NK-92 (cell line): Measurements from ENCODE around the gene ZFAND5.

Experiments
- DNase-seq: peaks from one replicate; lab custom pipeline; 2025; ENCODE audit not compliant: unreplicated experiment; lab: John Stamatoyannopoulos, UW

ZFAND5 gene

DNA sequence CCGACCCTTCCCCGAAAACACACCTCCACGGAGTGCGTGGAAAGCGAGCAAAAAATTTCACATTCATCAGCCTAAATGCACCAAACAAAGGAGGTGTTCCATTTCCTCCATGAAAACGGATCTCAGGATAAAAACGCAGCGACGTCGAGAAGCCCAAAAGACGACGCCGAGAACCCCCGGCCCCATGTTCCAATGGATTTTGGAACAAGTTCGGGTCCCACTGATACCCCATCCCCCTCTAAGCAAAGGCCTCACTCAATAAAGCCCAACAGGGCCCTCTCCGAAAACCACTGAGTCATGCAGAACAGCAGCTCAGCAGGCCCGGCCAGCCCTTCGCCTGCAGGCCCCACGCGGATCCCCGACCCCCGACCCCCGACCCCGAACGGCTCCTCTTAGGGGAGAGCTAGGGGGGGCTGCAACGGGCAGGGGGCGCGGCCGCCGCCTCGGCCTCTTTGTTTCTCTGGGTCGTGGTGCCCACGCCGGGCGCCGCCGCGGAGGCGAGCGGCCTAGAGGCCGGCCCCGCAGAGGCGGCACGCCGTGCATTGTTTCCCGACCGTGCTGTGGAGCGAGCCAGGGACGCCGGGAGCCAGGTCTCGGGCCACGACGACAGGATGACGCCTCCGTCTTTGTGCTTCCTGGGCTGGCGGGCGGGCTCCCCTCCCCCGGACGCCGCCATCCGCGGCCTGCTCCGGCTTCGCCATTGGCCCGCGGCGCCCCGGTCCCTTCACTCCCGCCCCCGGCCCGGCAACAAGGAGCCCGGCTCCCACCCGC is 915 bp downstream of the ZFAND5 start:
- DNase-seq: no peak

DNA sequence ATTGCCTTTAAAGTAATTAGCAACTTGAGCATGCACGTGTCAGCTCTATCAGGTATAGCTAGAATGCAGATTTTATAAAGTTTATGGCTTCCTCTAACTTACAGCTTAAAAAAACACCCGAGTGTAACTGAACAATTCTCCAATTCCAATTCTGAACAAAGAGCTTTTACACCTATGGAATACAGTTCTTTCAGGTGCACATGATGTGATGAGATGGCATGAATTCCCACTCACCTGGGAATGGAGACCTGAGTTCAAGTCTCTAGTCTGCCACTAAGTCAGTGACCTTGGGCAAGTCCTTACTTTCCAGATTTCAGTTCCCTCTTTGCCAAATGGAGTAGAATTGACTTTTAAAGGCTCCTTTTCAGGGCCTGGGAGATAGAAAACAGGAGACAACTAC is 1.8 kb downstream of the ZFAND5 start:
- no peak for DNase-seq

DNA sequence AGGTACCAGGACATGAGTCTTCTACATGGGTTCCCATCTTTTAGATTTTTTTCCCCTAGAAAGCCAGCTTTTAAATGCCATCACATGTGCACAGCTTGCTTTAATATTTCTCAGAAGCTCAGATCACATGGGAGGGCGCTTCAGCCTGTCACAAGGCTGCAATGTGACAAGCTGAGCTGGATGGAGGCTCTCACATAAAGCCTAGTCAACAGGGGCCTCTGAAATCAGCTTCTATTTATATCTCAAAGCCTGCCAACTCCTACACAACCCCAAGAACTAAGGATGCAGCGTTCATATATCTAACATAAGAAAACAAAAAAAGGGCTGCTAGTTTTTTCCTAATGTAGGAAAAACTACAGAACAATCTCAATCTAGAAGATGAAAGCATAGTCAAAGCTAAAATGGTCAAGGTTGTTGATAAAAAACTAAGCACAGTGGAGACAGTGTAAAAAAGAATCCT is 2.3 kb downstream of the ZFAND5 start:
- DNase-seq: no peak

DNA sequence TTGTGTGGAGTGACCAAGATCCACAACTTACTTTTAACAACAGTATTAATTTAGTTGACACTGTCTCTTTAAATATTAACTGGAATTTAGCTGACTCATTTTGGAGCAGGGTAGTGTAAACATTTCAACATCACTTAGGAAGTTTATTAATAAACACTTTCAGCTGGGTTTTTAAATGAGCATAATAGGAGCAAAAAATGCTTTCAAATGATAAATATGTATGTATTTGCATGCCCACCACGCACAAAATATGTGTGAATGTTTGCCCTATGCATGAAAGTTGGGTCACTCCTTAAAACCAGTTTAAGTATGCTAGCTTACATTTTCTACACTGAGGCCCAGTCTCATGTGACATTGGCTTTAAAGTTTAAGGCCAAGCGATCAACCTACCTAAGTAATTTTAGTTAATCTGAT is 2.9 kb downstream of the ZFAND5 start:
- no peak for DNase-seq

DNA sequence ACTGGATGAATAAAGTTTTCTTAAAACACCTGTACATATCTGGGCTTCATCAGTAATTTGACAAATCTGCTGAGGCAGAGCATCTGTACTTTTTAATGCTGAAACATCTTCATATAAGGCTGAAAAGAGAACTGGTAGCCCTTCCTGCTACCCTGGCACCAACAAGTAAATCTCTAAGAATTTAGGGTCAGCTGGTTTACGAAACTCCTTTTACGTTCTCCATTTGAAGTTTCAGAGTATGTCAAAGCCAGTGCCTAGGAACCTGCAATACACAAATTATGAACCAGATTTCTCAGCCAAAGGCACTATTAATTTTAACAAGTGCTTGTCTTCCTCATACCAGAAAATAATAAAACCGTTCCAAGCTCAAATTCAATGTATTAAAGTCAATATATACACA is 3.8 kb downstream of the ZFAND5 start:
- no peak for DNase-seq

DNA sequence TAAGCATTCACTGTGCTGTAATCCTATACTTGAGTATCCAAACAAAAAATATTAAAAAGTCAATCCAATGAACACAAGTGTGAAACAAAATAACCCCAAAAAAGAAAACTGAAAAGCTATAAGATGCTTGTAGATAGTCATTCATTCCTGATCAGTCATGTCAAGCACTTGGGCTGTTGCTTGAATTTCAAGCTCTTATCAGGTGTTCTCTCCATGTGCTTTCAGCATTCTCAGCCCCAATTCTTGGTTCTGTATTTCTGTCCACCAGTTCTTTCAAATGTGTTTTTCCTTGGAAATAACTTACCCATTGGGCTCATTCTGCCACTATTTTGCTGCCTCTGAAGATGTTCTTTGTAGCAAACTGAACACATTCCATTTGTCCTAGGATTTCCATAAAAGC is 4.7 kb downstream of the ZFAND5 start:
- DNase-seq: no peak

DNA sequence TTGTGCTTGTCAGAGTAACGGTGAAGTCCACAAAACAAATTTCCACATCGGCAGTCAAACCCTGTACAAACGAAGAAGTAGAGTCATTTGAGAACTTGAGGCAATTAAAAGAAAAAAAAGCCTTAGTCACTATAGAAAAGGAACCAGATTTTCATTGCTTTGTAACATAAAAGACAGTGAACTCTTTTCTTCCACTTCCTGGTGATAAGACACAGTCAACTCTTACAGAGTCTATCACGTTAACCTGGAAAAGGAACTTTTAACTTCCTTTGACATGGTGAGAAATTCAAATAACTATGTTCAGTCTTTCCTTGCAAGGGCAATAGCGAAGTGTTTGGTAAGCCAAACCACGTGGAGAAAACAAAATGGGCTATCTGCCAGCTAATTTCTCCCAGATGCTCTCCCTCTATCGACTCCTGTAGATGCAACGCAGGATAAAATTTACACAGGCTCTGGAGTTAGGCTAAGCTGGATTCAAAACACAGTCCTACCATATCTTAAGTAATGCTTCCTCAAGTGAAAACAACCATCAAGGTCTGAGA is 8.9 kb downstream of the ZFAND5 start:
- no peak for DNase-seq

DNA sequence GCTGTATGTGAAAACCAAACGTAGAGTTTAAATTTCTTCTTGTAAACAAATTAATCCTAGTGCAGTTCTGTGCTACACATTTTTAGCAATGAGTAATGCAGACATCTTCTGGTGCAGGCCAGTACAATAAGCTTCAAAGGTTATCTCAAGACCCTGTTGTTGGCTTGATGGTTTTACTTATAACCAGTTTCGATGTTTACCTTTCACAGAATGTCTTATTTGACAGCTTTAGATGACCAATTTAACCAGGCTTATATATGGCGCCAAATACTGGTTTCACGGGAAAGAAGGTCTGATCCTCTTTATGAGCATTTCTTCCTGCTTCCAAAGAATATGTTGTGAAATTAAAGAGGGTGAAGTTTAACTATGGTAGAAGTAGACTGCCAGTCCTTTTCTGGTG is 9.9 kb downstream of the ZFAND5 start:
- no peak for DNase-seq

DNA sequence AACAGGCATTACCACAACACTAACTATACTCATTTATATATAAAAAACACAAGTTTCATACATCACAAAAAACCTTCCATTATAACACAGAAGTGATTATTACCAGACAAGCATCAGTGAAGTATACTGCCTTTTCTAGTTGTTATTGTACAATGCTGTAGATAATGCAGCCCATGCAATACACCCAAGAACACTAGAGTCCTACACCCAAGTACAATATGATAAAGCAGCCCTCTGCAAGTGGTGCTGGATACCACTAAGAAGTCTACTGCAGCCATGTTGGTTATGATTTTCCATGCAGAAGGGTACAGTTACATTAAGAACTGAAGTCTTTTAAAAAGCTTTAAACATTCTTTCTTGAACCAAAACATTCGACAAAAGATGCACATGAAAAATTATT is 10.3 kb downstream of the ZFAND5 start:
- DNase-seq: no peak

DNA sequence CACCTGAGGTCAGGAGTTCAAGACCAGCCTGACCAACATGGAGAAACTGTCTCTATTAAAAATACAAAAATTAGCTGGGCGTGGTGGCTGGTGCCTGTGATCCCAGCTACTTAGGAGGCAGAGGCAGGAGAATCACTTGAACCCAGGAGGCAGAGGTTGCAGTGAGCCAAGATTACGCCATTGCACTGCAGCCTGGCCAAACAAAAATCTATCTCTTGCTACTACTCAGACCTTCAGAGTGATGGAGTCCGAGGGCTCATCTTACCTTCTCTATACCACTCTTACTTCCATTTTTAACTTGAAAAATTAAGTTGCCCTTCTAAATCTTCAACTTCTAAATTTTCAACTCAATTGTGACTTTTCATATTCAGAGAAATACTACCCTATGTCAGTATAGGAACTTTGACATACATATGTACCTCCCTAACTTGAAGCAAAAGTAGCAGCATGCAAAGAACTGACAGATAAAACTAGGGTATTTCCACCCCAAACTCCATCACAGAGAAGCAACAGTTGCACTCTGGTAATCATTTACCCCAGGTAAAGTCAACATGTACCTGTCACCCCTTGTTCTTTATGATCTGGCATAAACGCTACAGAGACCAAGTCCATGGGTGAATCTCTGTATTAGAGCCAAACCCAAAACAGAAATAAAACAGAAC is 11.4 kb downstream of the ZFAND5 start:
- DNase-seq: no peak

DNA sequence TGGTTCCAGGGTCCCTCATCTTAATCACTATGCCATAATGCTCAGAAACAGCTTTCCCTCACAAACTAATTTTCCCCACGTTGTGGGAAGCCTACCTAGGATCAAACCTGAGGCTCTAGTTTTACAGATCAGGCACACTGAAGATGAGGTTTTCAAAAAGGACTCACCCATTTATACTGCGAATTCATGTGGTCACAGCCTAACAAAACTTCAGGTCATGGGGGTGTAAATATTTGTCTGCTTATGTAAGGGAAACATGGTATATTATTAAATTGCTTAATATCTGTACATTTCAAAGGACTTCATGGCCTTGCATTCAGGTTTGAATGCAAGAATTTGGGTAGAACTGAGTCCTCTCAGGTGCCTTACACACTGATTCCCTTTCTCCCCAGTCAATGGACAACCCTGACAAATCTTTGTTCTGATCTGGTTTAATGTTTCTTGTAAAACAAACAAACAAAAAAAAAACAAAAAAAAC is 12.1 kb downstream of the ZFAND5 start:
- no peak for DNase-seq

DNA sequence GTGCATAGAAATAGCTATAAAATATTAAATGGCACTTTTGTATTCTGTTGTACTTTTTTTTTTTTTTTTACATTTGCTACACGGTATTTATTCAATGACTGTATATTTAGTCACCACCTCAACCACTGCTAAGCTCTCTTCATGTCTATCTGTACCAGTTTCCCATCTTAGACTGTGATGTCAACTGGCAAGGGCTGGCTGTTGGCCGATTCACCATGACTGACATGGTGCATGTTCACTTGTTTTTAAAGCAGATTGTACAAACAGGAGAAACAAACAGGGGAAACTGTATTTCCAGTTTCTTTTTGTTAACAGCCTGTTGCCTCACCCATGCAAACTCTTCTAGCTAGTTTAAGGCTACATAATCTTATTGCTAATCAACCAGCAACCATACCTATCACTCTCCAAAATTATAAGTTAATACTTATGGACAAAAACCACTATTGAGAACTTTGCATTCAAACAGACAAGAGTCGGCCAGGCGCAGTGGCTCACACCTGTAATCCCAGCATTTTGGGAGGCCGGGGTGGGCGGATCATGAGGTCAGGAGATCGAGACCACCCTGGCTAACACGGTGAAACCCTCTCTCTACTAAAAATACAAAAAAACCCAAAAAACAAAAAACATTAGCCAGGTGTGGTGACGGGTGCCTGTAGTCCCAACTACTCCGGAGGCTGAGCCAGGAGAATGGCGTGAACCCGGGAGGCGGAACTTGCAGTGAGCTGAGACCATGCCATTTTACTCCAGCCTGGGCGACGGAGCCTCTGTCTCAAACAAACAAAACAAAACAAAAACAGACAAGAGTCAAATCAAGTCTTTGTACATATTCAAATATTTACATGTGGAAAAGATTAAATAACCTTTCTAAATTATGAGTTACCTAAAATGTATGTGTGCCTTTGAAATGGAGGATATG is 13.2 kb downstream of the ZFAND5 start:
- no peak for DNase-seq

DNA sequence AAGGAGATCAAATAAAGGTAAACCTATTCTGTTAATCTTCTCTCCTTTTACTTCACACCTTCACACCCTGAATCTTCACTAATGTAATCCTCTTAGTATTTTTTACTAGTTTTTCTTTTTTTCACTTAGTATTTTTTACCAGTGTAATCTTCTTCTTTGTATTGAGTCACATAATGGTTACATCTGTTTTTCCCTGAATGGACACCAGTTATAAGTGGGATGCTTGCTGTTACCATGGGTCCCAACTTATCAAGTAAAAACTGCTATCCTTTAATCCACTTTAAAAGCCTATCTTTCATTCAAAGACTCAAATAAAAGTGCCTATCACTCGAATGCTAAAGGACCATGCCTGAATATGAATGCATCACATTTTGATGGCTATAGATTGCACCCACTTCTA is 15.1 kb downstream of the ZFAND5 start:
- DNase-seq: no peak

DNA sequence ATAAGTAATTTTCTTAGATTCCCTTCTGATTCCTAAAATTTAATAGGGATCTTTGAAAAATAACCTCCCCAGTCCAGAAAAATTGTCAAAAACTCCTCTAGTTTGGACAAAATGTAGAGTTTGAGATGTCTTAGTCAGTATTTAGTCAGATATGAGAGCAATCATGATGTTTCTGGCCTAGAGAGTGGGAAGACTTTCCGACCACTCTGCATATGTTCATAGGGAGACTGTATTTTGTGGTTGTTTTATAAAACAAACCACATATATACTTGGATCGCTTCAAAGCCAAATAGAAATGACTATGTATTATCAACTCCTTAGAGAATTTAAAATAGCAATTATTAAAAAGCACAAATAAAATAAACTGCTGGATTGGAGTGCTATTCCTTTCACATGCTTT is 15.8 kb downstream of the ZFAND5 start:
- DNase-seq: no peak

DNA sequence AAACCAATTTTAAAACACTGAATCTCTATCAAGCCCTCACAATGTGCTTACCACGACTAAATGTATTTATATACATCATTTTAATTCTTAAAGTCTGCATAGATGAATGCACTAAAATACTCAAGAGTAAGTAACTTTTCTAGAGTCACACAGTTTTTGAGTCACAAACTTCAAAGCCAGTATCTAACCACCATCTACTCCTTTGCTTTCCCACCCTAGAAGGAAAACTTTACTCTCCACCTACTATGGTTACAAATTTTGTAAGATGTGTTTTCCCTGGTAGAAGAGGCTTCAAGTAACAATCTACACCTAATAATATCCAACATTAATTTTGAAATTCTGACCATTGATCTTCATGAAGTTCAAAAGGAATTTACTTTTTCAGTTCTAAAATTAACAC is 18.7 kb downstream of the ZFAND5 start:
- no peak for DNase-seq

DNA sequence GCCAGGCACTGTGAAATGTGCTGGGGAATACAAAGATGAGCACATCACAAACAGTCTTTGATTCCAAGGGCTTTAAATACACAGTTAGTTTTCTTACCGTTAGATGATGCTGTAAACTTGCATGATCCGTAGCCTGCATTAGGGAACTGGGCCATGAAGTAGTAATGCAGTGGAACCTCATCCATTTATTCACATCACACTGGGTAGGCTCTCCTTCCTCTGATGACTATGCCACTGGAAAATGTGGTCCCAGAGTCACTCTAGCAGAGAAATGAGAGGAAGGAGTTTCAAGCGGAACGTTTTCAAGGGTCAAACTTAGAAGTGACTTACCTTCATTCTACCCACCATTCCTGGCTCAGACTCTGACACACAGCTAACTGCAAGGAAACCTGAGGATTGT is 26.4 kb downstream of the ZFAND5 start:
- DNase-seq: no peak

DNA sequence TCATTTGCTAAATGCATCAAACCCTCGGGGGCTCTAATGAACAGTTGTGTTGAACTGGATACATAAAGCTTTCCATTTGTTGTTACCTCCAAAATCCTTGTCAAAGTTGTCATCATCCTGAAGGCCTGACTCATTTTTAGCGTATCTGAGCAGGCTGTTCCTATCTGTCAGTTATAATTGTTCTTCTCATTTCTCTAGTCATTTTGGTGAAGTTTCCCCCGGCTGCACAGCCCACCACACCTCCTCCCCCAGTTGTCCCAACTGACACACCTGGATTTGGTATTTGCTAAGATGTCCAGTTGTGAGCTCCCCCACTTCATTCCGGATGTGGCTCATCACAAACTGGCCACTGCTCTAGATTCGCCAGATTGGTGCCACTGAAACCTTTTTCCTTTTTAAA is 27.7 kb downstream of the ZFAND5 start:
- no peak for DNase-seq

DNA sequence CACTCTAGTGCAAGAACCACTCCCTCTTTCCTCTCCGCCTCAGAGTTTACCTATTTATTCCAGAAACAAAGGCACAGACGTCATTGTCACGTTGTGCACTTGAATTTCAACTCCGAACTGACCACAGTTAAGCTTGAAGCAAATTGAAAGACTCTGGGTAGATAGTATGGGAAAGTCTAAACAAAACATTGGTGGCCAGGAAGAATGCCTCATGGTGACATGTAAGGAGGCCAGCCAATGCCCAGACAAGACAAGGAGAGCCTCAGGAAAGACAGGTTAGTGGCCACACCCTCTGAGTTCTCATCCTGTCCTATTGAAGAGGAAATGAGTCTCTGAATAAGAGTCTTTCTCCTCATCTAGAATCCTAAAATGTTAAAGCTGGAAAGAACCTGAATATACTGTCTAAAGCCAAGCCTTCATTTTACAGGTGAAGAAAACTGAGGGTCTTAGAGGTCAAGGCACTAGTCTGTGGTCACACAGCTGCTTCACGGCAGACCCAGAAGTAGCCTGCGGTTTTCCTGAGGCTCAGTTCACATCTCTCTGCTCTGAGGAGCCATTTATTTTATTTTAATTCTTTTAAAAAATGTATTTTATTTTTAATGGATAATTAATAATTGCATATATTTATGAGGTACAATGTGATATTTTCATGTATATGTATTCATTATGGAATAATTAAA is 30.2 kb downstream of the ZFAND5 start:
- DNase-seq: no peak

DNA sequence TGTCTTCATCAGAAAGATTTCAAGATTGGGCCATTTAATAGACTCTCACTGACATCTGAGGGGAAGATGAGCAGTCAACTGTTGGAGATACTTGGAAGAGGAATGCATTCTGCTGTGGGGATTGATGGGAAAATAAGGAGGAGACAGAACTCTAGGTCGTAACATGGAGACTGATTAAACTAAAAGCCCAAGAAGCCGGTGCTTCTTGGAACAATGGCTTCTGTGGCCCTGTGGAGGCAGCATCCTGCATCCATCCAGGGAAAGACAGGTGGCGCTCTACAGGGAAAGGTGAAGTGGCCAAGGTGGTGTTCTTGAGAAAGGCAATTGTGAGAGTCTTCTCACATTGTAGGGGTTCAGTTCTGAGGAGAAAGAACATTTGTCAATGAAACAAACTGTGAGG is 31.3 kb downstream of the ZFAND5 start:
- no peak for DNase-seq

DNA sequence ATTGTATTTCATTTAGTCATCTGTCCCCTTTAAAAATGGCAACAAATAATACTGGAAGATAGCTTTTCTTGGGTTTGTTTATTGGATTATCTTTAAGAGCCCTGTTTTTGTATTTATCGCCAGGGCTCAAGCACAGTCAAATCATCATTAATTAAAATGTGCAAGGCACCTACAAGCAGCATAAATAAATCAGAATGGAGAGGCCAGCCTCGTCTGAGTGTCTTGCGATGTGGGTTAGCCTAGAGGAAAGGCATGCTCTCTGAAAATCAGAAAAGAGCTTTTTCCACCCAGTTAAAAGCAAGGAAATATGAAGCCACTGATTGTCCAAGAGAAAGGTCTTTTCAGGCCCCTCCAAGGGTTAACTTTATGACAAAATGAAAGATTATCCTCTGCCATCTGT is 31.8 kb downstream of the ZFAND5 start:
- no peak for DNase-seq

DNA sequence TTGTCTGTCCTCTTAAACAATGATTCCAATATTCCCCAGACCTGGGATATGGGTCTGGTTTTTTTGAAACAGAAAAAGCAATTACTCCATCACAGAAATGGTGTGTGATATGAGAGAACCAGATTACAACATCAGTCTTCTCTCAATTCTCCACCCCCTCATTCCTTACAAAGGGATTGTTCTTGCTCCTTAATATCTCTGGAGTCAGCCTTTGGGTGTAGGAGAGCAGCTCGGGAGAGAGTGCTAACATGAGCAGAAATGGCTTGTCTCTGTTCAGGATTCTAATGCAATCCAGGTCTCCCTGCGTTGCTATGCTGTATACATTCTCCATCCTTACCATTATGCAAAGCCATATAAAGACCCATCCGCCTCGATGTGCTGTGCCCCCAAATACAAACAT is 32.7 kb downstream of the ZFAND5 start:
- no peak for DNase-seq
